Thyroid gland (tissue), 4 donors: ENCODE measurements around the gene KCNE4.

Experiments
- POLR2A ChIP-seq, 2 donors: fragments of 450-650 bp; IDR thresholded peaks; one replicate each; pipeline ENCODE4 v1.6.1; 2017; ENCODE audit warnings: antibody characterized with exemption in 2 of 2, mild to moderate bottlenecking in 2 of 2, moderate library complexity in 1 of 2
- TF ChIP-seq, protein P1 (sequence below), 6 experiments: fragments of 200-600 bp in 3 of 6; fragments of 450-650 bp in 3 of 6; sonication (generic) in 3 of 6; IDR thresholded peaks; one replicate each; pipeline ENCODE4 v1.5.1; 2016 to 2019; ENCODE audit warnings: antibody characterized with exemption in 6 of 6, mild to moderate bottlenecking in 2 of 6, inconsistent platforms in 1 of 6, moderate library complexity in 1 of 6

DNA sequence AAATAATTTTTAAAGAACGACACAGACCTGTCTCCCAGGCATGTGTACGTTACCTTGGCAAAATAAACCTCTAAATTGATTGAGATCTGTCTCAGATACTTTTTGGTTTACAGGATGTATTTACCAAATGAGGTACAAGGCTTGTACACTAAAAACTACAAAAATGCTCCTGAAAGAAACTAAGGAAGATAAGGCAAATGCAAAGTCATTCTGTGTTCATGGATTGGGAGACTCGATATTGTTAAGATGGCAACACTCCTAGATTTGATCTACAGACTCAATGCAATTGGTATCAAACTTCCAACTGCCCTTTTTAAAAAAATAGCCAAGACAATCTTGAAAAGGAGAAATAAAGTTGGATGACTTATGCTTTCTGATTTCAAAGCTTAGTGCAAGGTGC, 11.5 kb upstream of the KCNE4 start:
- TF ChIP-seq, protein P1, sequence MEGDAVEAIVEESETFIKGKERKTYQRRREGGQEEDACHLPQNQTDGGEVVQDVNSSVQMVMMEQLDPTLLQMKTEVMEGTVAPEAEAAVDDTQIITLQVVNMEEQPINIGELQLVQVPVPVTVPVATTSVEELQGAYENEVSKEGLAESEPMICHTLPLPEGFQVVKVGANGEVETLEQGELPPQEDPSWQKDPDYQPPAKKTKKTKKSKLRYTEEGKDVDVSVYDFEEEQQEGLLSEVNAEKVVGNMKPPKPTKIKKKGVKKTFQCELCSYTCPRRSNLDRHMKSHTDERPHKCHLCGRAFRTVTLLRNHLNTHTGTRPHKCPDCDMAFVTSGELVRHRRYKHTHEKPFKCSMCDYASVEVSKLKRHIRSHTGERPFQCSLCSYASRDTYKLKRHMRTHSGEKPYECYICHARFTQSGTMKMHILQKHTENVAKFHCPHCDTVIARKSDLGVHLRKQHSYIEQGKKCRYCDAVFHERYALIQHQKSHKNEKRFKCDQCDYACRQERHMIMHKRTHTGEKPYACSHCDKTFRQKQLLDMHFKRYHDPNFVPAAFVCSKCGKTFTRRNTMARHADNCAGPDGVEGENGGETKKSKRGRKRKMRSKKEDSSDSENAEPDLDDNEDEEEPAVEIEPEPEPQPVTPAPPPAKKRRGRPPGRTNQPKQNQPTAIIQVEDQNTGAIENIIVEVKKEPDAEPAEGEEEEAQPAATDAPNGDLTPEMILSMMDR (IDR thresholded peaks at IDR 0.05) = no peak
- no peak for TF ChIP-seq POLR2A (IDR thresholded peaks at IDR 0.05)
